GM18951 (cell line): ENCODE data around the gene ORMDL3.
A peak's percentile ranks its signal among the peaks of the same experiment; 100 is the strongest.

Experiments
- POLR2A ChIP-seq: IDR thresholded peaks from 4 replicates; pipeline ENCODE4 v1.6.1; 2011; ENCODE audit warnings: mild to moderate bottlenecking; ENCODE audit not compliant: insufficient read length, insufficient read depth; ENCODE audit errors: extremely low read depth
- in situ Hi-C: fragments of 300-500 bp; cut with MboI; formaldehyde crosslinking; loops from one replicate; pipeline ENCODE4 v1.12.0; 2022; ENCODE audit warnings: low sequenced_read_pairs, mixed read lengths, inconsistent platforms; ENCODE audit not compliant: unreplicated experiment

ORMDL3 gene, protein sequence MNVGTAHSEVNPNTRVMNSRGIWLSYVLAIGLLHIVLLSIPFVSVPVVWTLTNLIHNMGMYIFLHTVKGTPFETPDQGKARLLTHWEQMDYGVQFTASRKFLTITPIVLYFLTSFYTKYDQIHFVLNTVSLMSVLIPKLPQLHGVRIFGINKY

DNA sequence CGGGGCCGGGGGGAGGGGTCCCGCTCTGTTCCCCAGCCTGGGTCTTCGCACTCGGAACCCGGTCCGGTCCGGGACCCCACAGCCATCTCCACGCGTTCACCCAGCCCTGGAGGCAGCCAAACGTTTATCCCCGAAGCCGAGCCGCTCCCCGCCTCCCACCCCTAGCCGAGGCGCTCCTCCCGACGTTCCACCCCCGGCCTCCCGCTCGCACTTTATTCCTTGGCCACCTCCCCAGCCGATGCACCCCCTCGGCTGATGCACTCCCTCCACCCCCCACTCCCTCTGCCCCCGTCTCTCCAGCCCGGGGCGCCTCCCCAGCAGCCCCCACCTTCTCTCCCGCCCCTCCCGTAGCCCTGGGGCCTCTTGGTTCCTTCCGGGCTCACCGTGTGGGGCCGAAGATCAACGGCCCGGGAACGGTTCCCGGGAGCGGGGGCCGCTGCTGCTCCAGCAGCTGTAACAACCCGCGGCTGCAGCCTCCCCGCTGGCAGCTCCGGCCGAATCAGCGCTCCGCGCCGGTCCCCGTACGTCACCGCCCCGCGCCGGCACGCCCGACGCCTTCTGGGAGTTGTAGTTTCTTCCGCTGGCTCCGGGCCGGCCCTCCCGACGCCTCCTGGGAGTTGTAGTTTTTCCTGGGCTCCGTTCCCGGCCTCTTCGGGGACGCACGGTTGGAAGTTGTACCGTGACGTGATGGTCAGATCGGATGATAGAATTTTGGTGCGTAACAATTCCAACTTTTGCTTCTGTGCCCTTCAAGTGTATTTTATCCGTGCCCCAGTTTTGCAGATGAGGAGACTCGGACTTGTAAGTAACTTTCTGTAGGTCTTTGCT is at the start of gene ORMDL3, which contains the start of gene LRRC3C:
TSS of gene ORMDL3 (minus strand) at position 501 of the 828 bp plus-strand sequence. CDS start 3,398 bp downstream, outside the sequence.
TSS of gene LRRC3C (plus strand) at position 632 of the 828 bp plus-strand sequence. CDS start 13,792 bp downstream, outside the sequence.
- in situ Hi-C loops: no loop called here
- peak; percentile 73 for TF ChIP-seq POLR2A

- in situ Hi-C loops: no loop called here
- TF ChIP-seq POLR2A: no peak
These were observed 48.4 kb upstream of the ORMDL3 start for GRCh38 chr17:39975801-39976200.

DNA sequence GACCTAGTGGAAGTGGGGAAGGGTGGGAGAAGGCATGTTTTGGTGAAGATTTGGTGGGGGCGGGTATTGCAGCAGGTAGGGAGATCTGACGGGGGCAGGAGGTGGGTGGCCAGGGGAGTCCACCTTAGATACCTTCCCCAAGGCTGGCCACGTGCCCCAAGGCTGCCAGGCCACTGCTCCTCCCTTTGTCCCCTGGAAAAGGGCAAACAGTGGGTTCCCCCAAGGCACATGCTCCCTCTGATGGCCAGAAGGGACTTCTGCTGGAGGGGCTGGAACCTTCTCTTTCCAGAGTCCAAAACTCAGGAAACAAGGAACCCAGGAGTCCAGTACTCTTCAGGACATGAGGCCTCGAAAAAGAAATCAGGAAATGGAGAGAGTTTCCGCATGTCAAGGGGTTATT is 47.0 kb upstream of the ORMDL3 start:
- in situ Hi-C loops: no loop called here
- TF ChIP-seq POLR2A: no peak

DNA sequence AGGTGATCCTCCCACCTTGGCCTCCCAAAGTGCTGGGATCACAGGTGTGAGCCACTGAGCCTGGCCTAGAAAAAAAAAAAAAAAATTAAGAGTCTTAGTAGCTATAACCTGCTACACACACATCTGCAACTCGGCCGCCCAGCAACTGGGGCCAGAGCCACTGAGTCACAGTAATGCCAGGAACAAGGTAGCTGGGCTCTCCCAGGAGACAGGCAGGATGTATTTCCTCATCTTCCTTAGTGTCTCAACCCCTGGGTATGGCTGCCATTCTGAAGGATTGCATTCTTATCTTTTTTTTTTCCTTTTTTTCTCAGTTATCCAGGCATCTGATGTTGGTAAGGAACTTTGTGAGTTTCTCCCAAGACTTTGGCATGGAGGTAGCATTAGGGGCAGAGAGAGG is 46.1 kb upstream of the ORMDL3 start:
- in situ Hi-C loops: no loop called here
- no peak for TF ChIP-seq POLR2A

- no peak for TF ChIP-seq POLR2A
- in situ Hi-C loops: no loop called here
These were observed 44.9 kb upstream of the ORMDL3 start for GRCh38 chr17:39972271-39972670.

- in situ Hi-C loops: no loop called here
- TF ChIP-seq POLR2A: no peak
These were observed 43.7 kb upstream of the ORMDL3 start for GRCh38 chr17:39971076-39971603.

DNA sequence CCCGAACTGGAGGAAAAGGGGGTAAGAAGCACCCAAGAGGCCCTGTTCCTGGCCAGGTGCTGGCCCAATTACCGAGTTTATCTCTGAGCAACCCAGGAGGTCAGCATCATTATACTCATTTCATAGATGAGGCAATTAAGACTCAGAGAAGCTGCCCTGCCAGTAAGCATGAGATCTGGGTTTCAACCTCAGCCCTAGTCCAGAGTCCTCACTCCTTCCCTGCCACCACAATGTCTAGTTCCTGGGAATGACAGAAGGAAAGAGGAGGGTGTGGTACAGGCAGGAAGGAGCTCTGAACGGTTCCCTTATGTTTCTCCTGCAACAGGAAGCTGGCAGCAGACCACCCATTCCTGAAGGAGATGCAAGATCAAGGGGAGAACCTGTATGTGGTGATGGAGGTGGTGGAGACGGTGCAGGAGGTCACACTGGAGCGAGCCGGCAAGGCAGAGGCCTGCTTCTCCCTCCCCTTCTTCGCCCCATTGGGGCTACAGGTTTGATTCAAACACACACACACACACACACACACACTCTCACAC is 42.8 kb upstream of the ORMDL3 start:
- no peak for TF ChIP-seq POLR2A
- in situ Hi-C loops: no loop called here

- no peak for TF ChIP-seq POLR2A
- in situ Hi-C loops: no loop called here
These were observed 42.0 kb upstream of the ORMDL3 start for GRCh38 chr17:39969375-39969774.

DNA sequence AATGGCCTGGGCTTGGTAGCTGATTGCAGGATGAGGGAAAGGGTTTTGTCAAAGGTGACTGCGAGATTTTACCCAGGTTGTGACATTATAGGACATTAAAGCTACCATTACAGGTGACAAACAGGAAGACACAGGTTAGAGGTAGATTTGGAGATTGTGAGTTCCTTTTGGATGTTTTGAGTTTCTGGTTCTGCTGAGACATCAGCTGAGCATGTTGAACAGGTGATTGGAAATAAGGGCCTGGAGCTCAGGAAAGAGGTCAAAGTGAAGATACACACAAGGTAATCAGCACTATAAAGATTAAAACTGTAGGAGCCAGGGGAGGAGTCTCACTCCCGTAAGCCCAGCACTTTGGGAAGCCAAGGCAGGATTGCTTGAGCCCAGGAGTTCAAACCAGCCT is 41.4 kb upstream of the ORMDL3 start:
- no peak for TF ChIP-seq POLR2A
- in situ Hi-C loops: no loop called here

GRCh38 chr17:39966771-39967170 is 39.4 kb upstream of the ORMDL3 start:
- in situ Hi-C loops: no loop called here
- TF ChIP-seq POLR2A: no peak

GRCh38 chr17:39965017-39965699 is 37.8 kb upstream of the ORMDL3 start:
- TF ChIP-seq POLR2A: no peak
- in situ Hi-C loops: no loop called here

GRCh38 chr17:39963829-39964228 is 36.4 kb upstream of the ORMDL3 start:
- in situ Hi-C loops: no loop called here
- no peak for TF ChIP-seq POLR2A

GRCh38 chr17:39962642-39963220 is 35.3 kb upstream of the ORMDL3 start, which contains the start of gene GSDMA:
Gene GSDMA, plus strand, starts transcription at chr17:39963004. Its CDS starts 2,684 bp downstream, at chr17:39965688.
- no peak for TF ChIP-seq POLR2A
- in situ Hi-C loops: no loop called here
